KOPT-K1 (cell line): Measurements from ENCODE around the gene SSR1.

Experiments used
- H3K27ac ChIP-seq: fragments of 200-600 bp; sonication (generic); 2 replicates; pipeline ENCODE4 v1.5.1; 2016; ENCODE audit warnings: antibody characterized with exemption, mild to moderate bottlenecking, low read depth, low read length; ENCODE audit not compliant: poor library complexity, severe bottlenecking
- H3K36me3 ChIP-seq: fragments of 200-600 bp; sonication (generic); 2 replicates; pipeline ENCODE4 v1.5.1; 2017; ENCODE audit warnings: antibody characterized with exemption, mild to moderate bottlenecking, low read length, moderate library complexity; ENCODE audit not compliant: insufficient read depth
- H3K9me3 ChIP-seq: fragments of 200-600 bp; sonication (generic); 2 replicates; pipeline ENCODE4 v1.5.1; 2017; ENCODE audit warnings: antibody characterized with exemption, low read length, mild to moderate bottlenecking; ENCODE audit not compliant: insufficient read depth, poor library complexity, severe bottlenecking

The SSR1 gene

GRCh38 chr6:7245668-7246393 lies 67.2 kb downstream of the SSR1 start:
- Histone ChIP-seq H3K27ac (no peak overlapping the region), H3K36me3 (peaks cover 69% of the 10 kb centered on the region), H3K9me3 (no peaks in the 10 kb centered on the region)

- Histone ChIP-seq H3K27ac (no peak overlapping the region), H3K36me3 (peaks cover 62% of the 10 kb centered on the region), H3K9me3 (no peaks in the 10 kb centered on the region)
Measured at GRCh38 chr6:7243179-7243981, 69.6 kb downstream of the SSR1 start.

- Histone ChIP-seq H3K27ac (no peak overlapping the region), H3K36me3 (peaks cover 57% of the 10 kb centered on the region), H3K9me3 (no peaks in the 10 kb centered on the region)
Measured at GRCh38 chr6:7242835-7243178, 70.2 kb downstream of the SSR1 start.

GRCh38 chr6:7241709-7242645 lies 71.0 kb downstream of the SSR1 start:
- Histone ChIP-seq H3K36me3 (peaks cover 49% of the 10 kb centered on the region), H3K27ac (no peak overlapping the region), H3K9me3 (no peaks in the 10 kb centered on the region)

GRCh38 chr6:7241160-7241559 lies 71.8 kb downstream of the SSR1 start:
- peaks cover 49% of the 10 kb centered on the region for H3K36me3 ChIP-seq
- H3K27ac ChIP-seq = no peak overlapping the region
- H3K9me3 ChIP-seq = no peaks in the 10 kb centered on the region

GRCh38 chr6:7240351-7240750 lies 72.6 kb downstream of the SSR1 start:
- no peak overlapping the region for H3K27ac ChIP-seq
- no peaks in the 10 kb centered on the region for H3K9me3 ChIP-seq
- H3K36me3 ChIP-seq = peaks cover 49% of the 10 kb centered on the region

GRCh38 chr6:7239590-7239948 lies 73.4 kb downstream of the SSR1 start:
- Histone ChIP-seq H3K36me3 (peaks cover 55% of the 10 kb centered on the region), H3K27ac (no peak overlapping the region)

GRCh38 chr6:7238900-7239589 lies 74.0 kb downstream of the SSR1 start:
- Histone ChIP-seq H3K27ac (no peak overlapping the region), H3K36me3 (peaks cover 60% of the 10 kb centered on the region), H3K9me3 (no peaks in the 10 kb centered on the region)

More at GRCh38 chr6:7239590-7239948, 73.4 kb downstream of the SSR1 start:
- no peaks in the 10 kb centered on the region for H3K9me3 ChIP-seq

- Histone ChIP-seq H3K27ac (no peak overlapping the region), H3K36me3 (peaks cover 65% of the 10 kb centered on the region), H3K9me3 (no peaks in the 10 kb centered on the region)
Measured at GRCh38 chr6:7238526-7238899, 74.5 kb downstream of the SSR1 start.

GRCh38 chr6:7237653-7238188 lies 75.3 kb downstream of the SSR1 start:
- Histone ChIP-seq H3K9me3 (no peaks in the 10 kb centered on the region), H3K36me3 (peaks cover 72% of the 10 kb centered on the region), H3K27ac (no peak overlapping the region)

- peaks cover 74% of the 10 kb centered on the region for H3K36me3 ChIP-seq
- no peak overlapping the region for H3K27ac ChIP-seq
- H3K9me3 ChIP-seq = no peaks in the 10 kb centered on the region
Measured at GRCh38 chr6:7236306-7237209, 76.4 kb downstream of the SSR1 start.

GRCh38 chr6:7235712-7236305 lies 77.2 kb downstream of the SSR1 start:
- no peak overlapping the region for H3K27ac ChIP-seq
- no peaks in the 10 kb centered on the region for H3K9me3 ChIP-seq
- peaks cover 74% of the 10 kb centered on the region for H3K36me3 ChIP-seq

GRCh38 chr6:7234547-7234946 lies 78.5 kb downstream of the SSR1 start:
- H3K27ac ChIP-seq = no peak overlapping the region
- no peaks in the 10 kb centered on the region for H3K9me3 ChIP-seq
- H3K36me3 ChIP-seq = peaks cover 77% of the 10 kb centered on the region
